Lower lobe of right lung (tissue), 2 donors: Measurements from ENCODE around the gene ASB6. TPM values are rescaled to one million over a fixed set of nuclear protein-coding genes. Genes with fewer than 3 reads are reported as not detected.

Experiments used
- ATAC-seq, 2 donors: fragments of 200-7000 bp; cut with Tn5 transposase; one replicate each; pipeline ENCODE4 v1.9.1; 2020 to 2022; ENCODE audit warnings: mild to moderate bottlenecking in 2 of 2, moderate library complexity in 2 of 2
- DNase-seq: peaks from one replicate; pipeline ENCODE4 v3.0.0-alpha.2; 2020
- H3K27ac ChIP-seq: fragments of 200-600 bp; one replicate; pipeline ENCODE4 v1.8.0; 2022
- H3K27me3 ChIP-seq: fragments of 200-600 bp; one replicate; pipeline ENCODE4 v1.8.0; 2022; ENCODE audit warnings: low read depth
- H3K36me3 ChIP-seq: fragments of 200-600 bp; one replicate; pipeline ENCODE4 v1.8.0; 2022; ENCODE audit warnings: mild to moderate bottlenecking
- H3K4me1 ChIP-seq: fragments of 200-600 bp; one replicate; pipeline ENCODE4 v1.8.0; 2022
- H3K4me3 ChIP-seq: fragments of 200-600 bp; one replicate; pipeline ENCODE4 v1.8.0; 2022; ENCODE audit warnings: mild to moderate bottlenecking
- H3K9me3 ChIP-seq: fragments of 200-600 bp; one replicate; pipeline ENCODE4 v1.8.0; 2022
- intact Hi-C: fragments of 100-400 bp; cut with DNase I; formaldehyde crosslinking; loops from one replicate; pipeline ENCODE4 v1.11.0; 2022
- total RNA-seq: library from RNA; stranded (reverse); fragmentation: NEBNext Ultra II Directional; extraction: Animal tissue kit (Norgen Biotek cat#: 25700); gene quantifications from one replicate; pipeline ENCODE4 v1.2.1, GENCODE V29; 2021
- TF ChIP-seq, protein P1 (sequence below): fragments of 200-600 bp; IDR thresholded peaks from one replicate; pipeline ENCODE4 v1.8.0; 2022; ENCODE audit warnings: antibody characterized with exemption, mild to moderate bottlenecking
- donor health status: DM: no; HTN: yes; CAD: no; lungs with severe emphysema.

Gene ASB6
- total RNA-seq, 1 donor from 2014 or later: 14.6 TPM

GRCh38 chr9:129648764-129649115, 6.8 kb upstream of the ASB6 start:
- Histone ChIP-seq H3K4me3 (no peak overlapping the region), H3K36me3 (no peaks in the 10 kb centered on the region), H3K27ac (no peak overlapping the region), H3K4me1 (no peaks in the 10 kb centered on the region), H3K9me3 (no peaks in the 10 kb centered on the region), H3K27me3 (peaks cover 5% of the 10 kb centered on the region)
- intact Hi-C loops: no loop called here
- DNase-seq (no peak), ATAC-seq (no peak)
- TF ChIP-seq, protein P1, sequence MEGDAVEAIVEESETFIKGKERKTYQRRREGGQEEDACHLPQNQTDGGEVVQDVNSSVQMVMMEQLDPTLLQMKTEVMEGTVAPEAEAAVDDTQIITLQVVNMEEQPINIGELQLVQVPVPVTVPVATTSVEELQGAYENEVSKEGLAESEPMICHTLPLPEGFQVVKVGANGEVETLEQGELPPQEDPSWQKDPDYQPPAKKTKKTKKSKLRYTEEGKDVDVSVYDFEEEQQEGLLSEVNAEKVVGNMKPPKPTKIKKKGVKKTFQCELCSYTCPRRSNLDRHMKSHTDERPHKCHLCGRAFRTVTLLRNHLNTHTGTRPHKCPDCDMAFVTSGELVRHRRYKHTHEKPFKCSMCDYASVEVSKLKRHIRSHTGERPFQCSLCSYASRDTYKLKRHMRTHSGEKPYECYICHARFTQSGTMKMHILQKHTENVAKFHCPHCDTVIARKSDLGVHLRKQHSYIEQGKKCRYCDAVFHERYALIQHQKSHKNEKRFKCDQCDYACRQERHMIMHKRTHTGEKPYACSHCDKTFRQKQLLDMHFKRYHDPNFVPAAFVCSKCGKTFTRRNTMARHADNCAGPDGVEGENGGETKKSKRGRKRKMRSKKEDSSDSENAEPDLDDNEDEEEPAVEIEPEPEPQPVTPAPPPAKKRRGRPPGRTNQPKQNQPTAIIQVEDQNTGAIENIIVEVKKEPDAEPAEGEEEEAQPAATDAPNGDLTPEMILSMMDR: no peak

GRCh38 chr9:129648092-129648763, 6.3 kb upstream of the ASB6 start:
- TF ChIP-seq, protein P1: no peak
- Histone ChIP-seq H3K27me3 (peaks cover 5% of the 10 kb centered on the region), H3K9me3 (no peaks in the 10 kb centered on the region), H3K4me1 (no peaks in the 10 kb centered on the region), H3K4me3 (no peak overlapping the region), H3K27ac (no peak overlapping the region), H3K36me3 (no peaks in the 10 kb centered on the region)
- DNase-seq: no peak
- no peak for ATAC-seq
- intact Hi-C loops: no loop called here

DNA sequence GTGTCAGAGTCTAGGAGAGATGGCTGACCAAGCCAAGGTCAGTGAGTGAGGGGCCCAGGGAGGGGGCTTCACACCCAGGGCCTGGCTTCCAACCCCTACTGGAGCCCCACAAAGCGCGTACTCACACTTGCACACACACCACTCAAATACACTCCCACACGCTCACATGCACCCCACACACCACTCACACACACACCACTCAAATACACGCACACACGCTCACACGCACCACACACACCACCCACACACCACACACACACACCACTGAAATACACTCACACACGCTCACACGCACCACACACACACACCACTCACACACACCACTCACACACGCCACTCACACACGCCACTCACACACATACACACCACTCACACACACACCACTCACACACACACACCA, 5.7 kb upstream of the ASB6 start:
- no peak for DNase-seq
- intact Hi-C loops: no loop called here
- no peak for ATAC-seq
- no peaks in the 10 kb centered on the region for H3K36me3 ChIP-seq
- H3K27me3 ChIP-seq: peaks cover 5% of the 10 kb centered on the region
- TF ChIP-seq, protein P1: no peak
- H3K27ac ChIP-seq: no peak overlapping the region
- no peaks in the 10 kb centered on the region for H3K9me3 ChIP-seq
- no peak overlapping the region for H3K4me3 ChIP-seq
- peaks cover 3% of the 10 kb centered on the region for H3K4me1 ChIP-seq

DNA sequence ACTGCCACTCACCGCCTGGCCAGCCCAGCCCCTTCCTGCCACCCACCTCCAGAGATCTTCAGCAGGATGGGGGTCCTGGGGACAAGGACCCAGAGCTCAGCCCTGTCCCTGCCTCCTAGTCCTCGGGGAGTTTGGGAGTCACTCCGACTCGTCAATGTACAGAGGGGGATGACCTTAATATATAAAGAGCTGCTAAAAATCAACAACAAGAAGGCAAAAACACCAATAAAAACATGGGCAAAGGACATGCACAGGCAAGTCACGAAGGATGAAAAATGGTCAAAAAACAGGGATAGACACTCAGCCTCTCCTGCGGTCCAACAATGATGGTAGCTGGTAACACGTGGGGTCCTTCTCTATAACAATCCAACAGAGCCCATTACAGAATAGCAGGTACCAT, 4.7 kb upstream of the ASB6 start:
- DNase-seq: no peak
- intact Hi-C loops: no loop called here
- Histone ChIP-seq H3K36me3 (no peaks in the 10 kb centered on the region), H3K27me3 (peaks cover 5% of the 10 kb centered on the region), H3K9me3 (no peaks in the 10 kb centered on the region), H3K27ac (no peak overlapping the region), H3K4me1 (peaks cover 6% of the 10 kb centered on the region), H3K4me3 (no peak overlapping the region)
- ATAC-seq: no peak
- TF ChIP-seq, protein P1: no peak

DNA sequence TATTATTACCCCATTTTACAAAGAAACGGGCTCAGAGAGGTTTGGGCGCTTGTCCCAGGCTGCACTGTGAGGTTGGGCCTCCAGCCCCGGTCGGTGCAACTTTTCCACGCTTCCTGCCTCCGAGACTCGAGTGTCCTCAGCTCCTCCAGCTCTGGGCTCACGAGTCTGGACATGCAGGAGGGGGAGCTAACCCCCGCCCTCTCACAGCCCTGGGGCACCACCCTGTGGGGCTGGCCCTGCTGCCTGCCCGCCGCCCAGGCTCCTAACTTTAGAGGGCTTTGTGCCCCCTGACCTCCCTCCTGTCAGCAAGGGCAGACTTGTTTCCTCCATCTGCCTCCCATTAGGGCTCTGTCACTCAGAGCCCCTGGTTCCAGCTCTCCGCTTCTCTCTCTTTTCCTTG, 4.3 kb upstream of the ASB6 start:
- TF ChIP-seq, protein P1: no peak
- DNase-seq (no peak), ATAC-seq (no peak)
- no peaks in the 10 kb centered on the region for H3K9me3 ChIP-seq
- H3K4me1 ChIP-seq: peaks cover 8% of the 10 kb centered on the region
- H3K36me3 ChIP-seq: no peaks in the 10 kb centered on the region
- H3K27me3 ChIP-seq: peaks cover 5% of the 10 kb centered on the region
- no peak overlapping the region for H3K27ac ChIP-seq
- no peak overlapping the region for H3K4me3 ChIP-seq
- intact Hi-C loops: no loop called here
